Pancreas (tissue), 10 donors: ENCODE data around the gene FTO. TPM values are rescaled to one million over a fixed set of nuclear protein-coding genes. Genes with fewer than 3 reads are reported as not detected.
A peak's percentile ranks its signal among the peaks of the same experiment; 100 is the strongest.

Source experiments
- ATAC-seq, 4 donors: fragments of 200-7000 bp; cut with Tn5 transposase; one replicate each; pipeline versions ENCODE4 v1.8.0 to v1.9.1; 2020; ENCODE audit warnings: mild to moderate bottlenecking in 4 of 4, moderate library complexity in 4 of 4
- DNase-seq, 6 donors: peaks; one replicate each; pipeline ENCODE4 v3.0.0-alpha.2; 2020
- FAIRE-seq: peaks from 2 replicates; lab custom pipeline; 2012; peaks lifted over from hg19 to GRCh38; lab: Jason Lieb, UNC
- H3K27ac ChIP-seq, 4 donors: fragments of 200-600 bp; sonication (generic); 1 replicate in 3 of 4; 2 replicates in 1 of 4; pipeline versions ENCODE4 v1.5.0 to v1.8.0; 2020
- H3K27me3 ChIP-seq, 4 donors: fragments of 200-600 bp; one replicate each; pipeline ENCODE4 v1.8.0; 2021
- H3K36me3 ChIP-seq, 3 donors: fragments of 200-600 bp; sonication (generic) in 1 of 3; one replicate each; pipeline versions ENCODE4 v1.5.0 to v1.8.0; 2020 to 2021
- H3K4me1 ChIP-seq, 3 donors: fragments of 200-600 bp; one replicate each; pipeline ENCODE4 v1.8.0; 2021
- H3K4me3 ChIP-seq, 4 donors: fragments of 200-600 bp; sonication (generic) in 2 of 4; one replicate each; pipeline versions ENCODE4 v1.5.0 to v1.8.0; 2020 to 2021
- H3K9me3 ChIP-seq, 4 donors: fragments of 200-600 bp; one replicate each; pipeline ENCODE4 v1.8.0; 2021
- WGBS, 2 donors: extraction: QIAGEN DNeasy Blood & Tissue Kit; methylation state at CpG; one replicate each; pipeline ENCODE4 v1.1.7; 2013; 5-methylcytosine and 5-hydroxymethylcytosine counted together
- intact Hi-C, 3 donors: fragments of 100-400 bp; cut with DNase I; formaldehyde crosslinking; loops; one replicate each; pipeline versions ENCODE4 v1.11.1 to v1.14.2; 2022
- polyA plus RNA-seq, 2 donors: library from polyadenylated mRNA; stranded (reverse); fragments of 200-250 nt; gene quantifications; one replicate each; pipeline ENCODE4 v1.2.3, GENCODE V29; 2013
- total RNA-seq, 6 donors: library from RNA; stranded (reverse); fragmentation: NEBNext Ultra II Directional in 4 of 6; extraction: Animal tissue kit (Norgen Biotek cat#: 25700) in 4 of 6; gene quantifications; one replicate each; pipeline versions ENCODE4 v1.2.1 to v1.2.4, GENCODE V29; 2021 to 2023
- TF ChIP-seq, protein P1 (sequence below), 4 donors: fragments of 200-600 bp; sonication (generic) in 3 of 4; IDR thresholded peaks; one replicate each; pipeline versions ENCODE4 v1.5.0 to v1.8.0; 2021; ENCODE audit warnings: antibody characterized with exemption in 4 of 4
- donor health status: healthy with polysubstance abuse.
- donor health status: DM: no; HTN: no; CAD: no; lungs with moderate emphysema.
- donor health status: DM: no; HTN: no; CAD: no.
- donor health status: control.
- donor health status: control.
- donor health status: Bipolar disorder and iron deficiency.
- donor health status: DM: yes; HTN: yes; CAD: no.
- donor health status: DM: no; HTN: no; CAD: no.
- donor health status: DM: no; HTN: no; CAD: no.
- donor health status: DM: yes; HTN: yes; CAD: no.

FTO gene
- total and polyA plus RNA-seq, 8 donors, result 7.6 to 45.0 (median 31.7) TPM

DNA sequence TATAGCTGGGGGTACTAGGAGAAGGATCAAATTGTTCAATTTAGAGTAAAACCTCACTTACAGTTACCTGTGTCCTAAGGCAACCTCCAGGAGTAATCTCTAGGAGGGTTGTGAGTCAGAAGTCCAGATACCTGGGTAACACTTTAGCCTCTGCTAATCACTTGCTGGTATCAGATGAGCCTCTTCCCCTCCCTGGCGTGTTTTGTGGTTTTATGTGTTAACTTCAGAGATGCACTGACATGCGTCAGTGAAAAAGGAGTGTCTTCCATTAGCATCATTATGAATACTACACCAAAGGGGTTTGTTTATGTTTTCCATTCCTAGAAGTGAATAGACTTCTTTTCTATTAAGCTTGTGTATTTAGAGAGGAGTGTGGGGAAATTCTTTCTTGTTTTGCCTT lies 208.2 kb downstream of the FTO start:
- intact Hi-C loops, result no loop called here
- Histone ChIP-seq H3K4me1 (peaks cover 5 to 12% (median 6%) of the 10 kb centered on the region in 3 donors), H3K36me3 (no peaks in the 10 kb centered on the region), H3K27ac (no peak overlapping the region), H3K4me3 (no peak overlapping the region), H3K9me3 (no peaks in the 10 kb centered on the region), H3K27me3 (no peaks in the 10 kb centered on the region)
- FAIRE-seq (no peak), ATAC-seq (no peak), DNase-seq (no peak)
- WGBS, 2 donors, result 82 to 84% methylated on average over 2 of the region's 2 CpGs
- TF ChIP-seq, protein P1, sequence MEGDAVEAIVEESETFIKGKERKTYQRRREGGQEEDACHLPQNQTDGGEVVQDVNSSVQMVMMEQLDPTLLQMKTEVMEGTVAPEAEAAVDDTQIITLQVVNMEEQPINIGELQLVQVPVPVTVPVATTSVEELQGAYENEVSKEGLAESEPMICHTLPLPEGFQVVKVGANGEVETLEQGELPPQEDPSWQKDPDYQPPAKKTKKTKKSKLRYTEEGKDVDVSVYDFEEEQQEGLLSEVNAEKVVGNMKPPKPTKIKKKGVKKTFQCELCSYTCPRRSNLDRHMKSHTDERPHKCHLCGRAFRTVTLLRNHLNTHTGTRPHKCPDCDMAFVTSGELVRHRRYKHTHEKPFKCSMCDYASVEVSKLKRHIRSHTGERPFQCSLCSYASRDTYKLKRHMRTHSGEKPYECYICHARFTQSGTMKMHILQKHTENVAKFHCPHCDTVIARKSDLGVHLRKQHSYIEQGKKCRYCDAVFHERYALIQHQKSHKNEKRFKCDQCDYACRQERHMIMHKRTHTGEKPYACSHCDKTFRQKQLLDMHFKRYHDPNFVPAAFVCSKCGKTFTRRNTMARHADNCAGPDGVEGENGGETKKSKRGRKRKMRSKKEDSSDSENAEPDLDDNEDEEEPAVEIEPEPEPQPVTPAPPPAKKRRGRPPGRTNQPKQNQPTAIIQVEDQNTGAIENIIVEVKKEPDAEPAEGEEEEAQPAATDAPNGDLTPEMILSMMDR (IDR thresholded peaks at IDR 0.05), result no peak

GRCh38 chr16:53913099-53913870 lies 209.3 kb downstream of the FTO start:
- FAIRE-seq (no peak), DNase-seq (peak in 1 of 6 donors; percentile 16), ATAC-seq (peak in 3 of 4 donors; percentile 8 to 57 (median 42))
- TF ChIP-seq, protein P1 (IDR thresholded peaks at IDR 0.05), result no peak
- WGBS, 2 donors, result 82 to 84% methylated on average over 7 of the region's 7 CpGs
- H3K4me3 ChIP-seq, result no peak overlapping the region
- no peaks in the 10 kb centered on the region for H3K27me3 ChIP-seq
- H3K9me3 ChIP-seq, result no peaks in the 10 kb centered on the region
- intact Hi-C loops, result no loop called here
- no peaks in the 10 kb centered on the region for H3K36me3 ChIP-seq
- H3K27ac ChIP-seq, result no peak overlapping the region
- peaks cover 5 to 12% (median 6%) of the 10 kb centered on the region in 3 donors for H3K4me1 ChIP-seq

DNA sequence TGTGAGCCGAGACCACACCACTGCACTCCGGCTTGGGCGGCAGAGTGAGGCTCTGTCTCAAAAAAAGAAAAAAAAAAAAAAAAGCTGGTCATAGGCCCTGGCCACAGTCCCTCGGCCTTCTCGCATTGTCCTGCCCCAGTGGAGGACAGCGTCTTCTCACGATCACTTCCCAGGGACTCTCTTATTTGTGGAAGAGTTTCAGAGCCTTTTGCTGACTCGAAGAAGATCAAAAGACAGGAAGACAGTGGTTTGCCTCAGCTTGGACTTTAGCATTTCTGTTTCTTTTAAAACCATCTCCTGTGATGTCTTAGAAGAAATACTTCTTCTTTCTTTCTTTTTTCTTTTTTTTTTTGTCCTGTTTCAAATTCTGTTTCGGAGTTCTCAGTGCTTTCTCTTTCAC lies 210.0 kb downstream of the FTO start:
- 82 to 95% methylated on average over 9 of the region's 9 CpGs for WGBS, 2 donors
- ATAC-seq (peak in 2 of 4 donors; percentile 39 to 65), DNase-seq (no peak), FAIRE-seq (no peak)
- Histone ChIP-seq H3K4me3 (no peak overlapping the region), H3K9me3 (no peaks in the 10 kb centered on the region), H3K27me3 (no peaks in the 10 kb centered on the region), H3K36me3 (no peaks in the 10 kb centered on the region), H3K27ac (no peak overlapping the region), H3K4me1 (peaks cover 5 to 12% (median 6%) of the 10 kb centered on the region in 3 donors)
- TF ChIP-seq, protein P1 (IDR thresholded peaks at IDR 0.05), result no peak
- intact Hi-C loops, result no loop called here

DNA sequence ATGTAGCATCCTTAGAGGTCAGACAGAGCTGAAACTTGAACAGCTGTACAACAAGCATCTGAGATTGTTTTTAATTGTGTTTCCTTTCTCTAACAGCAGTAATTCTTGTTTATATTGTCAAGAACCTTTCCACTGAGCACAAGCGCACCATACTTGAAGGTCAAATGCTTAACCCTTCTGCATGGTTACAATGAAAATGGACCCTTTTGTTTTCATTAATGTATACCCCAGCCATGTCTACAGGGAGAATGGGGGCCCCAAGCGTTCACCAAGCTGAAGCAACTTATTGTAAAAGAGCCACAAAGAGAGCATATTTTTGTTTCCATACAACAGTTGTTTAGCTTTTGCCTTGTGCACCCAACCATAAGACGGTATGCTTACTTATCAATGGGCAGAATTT lies 210.8 kb downstream of the FTO start:
- no peak for FAIRE-seq
- no peak for DNase-seq
- Histone ChIP-seq H3K36me3 (no peaks in the 10 kb centered on the region), H3K27me3 (no peaks in the 10 kb centered on the region), H3K4me3 (no peak overlapping the region), H3K27ac (no peak overlapping the region), H3K4me1 (peaks cover 5 to 12% (median 6%) of the 10 kb centered on the region in 3 donors), H3K9me3 (no peaks in the 10 kb centered on the region)
- TF ChIP-seq, protein P1 (IDR thresholded peaks at IDR 0.05), result no peak
- intact Hi-C loops, result no loop called here
- WGBS, 2 donors, result 91 to 92% methylated on average over 3 of the region's 3 CpGs
- no peak for ATAC-seq
